Measurements from ENCODE around the gene DLL1. TPM values are rescaled to one million over a fixed set of nuclear protein-coding genes. Genes with fewer than 3 reads are reported as not detected.

The DLL1 gene
- total RNA-seq, 1 experiment from 2014 or later, result 2.8 TPM

DNA sequence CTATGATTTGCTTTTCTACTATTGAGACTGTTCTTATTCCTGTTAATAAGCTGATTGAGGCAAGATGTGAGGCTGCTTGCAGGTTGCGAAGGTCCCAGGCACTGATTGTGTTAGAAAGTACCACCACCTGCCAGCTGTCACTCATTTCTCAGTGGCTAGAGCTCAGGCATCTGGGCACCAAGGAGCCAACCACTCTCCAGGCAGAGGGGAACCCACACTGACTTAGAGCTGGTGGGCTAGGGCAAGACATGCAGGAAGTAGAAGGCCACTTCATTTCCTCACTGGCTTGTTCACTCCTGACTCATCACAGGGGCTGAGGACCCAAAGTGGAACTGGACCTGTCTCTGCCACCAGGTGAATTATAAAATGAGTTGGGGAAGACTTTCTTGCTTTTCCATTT, 7.8 kb upstream of the DLL1 start:
- no CpG with 5 or more reads among the region's 1 CpG for WGBS (ENCODE audit: extremely low coverage, insufficient read length, low lambda C conversion rate)
- H3K4me2 ChIP-seq (ENCODE audit: insufficient read depth, insufficient read length, low read length), result no peak overlapping the region
- no peak overlapping the region for H3K4me3 Mint-ChIP-seq

More for the DNA sequence above, 7.8 kb upstream of the DLL1 start:
- Histone ChIP-seq H3K79me2 (ENCODE audit: insufficient read depth, low read length) (no peaks in the 10 kb centered on the region), H4K20me1 (ENCODE audit: control insufficient read depth, insufficient read depth, insufficient read length) (no peaks in the 10 kb centered on the region), H3K9ac (ENCODE audit: extremely low read depth, insufficient read length, low read length) (no peak overlapping the region), H3T11ph (ENCODE audit: low read length) (no peak overlapping the region), H2BK12ac (ENCODE audit: insufficient read length, low read depth, low read length) (peak overlapping the region; percentile 60), H2BK15ac (ENCODE audit: low read depth, low read length) (no peak overlapping the region; the same call in 1 of the 2 replicates), H3K14ac (ENCODE audit: insufficient read depth, low read length) (no peak overlapping the region), H3K18ac (ENCODE audit: insufficient read length, low read depth, low read length) (no peak overlapping the region), H3K79me1 (ENCODE audit: insufficient read depth, low read depth, low read length, poor library complexity, severe bottlenecking) (no peaks in the 10 kb centered on the region), H3K56ac (ENCODE audit: insufficient read length, low read depth, low read length) (no peak overlapping the region), H3K4ac (ENCODE audit: low read depth, low read length) (no peak overlapping the region), H4K5ac (ENCODE audit: insufficient read length, low read depth, low read length) (no peak overlapping the region), H2BK20ac (ENCODE audit: low read depth, low read length, poor library complexity, severe bottlenecking) (no peak overlapping the region), H2BK5ac (ENCODE audit: insufficient read length, low read length) (no peak overlapping the region), H2AFZ (ENCODE audit: low read length) (no peak overlapping the region), H2BK120ac (ENCODE audit: low read depth, low read length, poor library complexity, severe bottlenecking) (no peak overlapping the region), H3K4me1 (ENCODE audit: insufficient read depth, low read length) (peaks cover 8% of the 10 kb centered on the region; the same call in 1 of the 2 replicates), H3K23ac (ENCODE audit: insufficient read length, low read depth, low read length) (no peak overlapping the region), H3K9me3 (ENCODE audit: control insufficient read depth, low read depth, low read length) (peaks cover 21% of the 10 kb centered on the region), H3K27me3 (ENCODE audit: insufficient read depth, low read length) (peaks cover 21% of the 10 kb centered on the region), H3K27ac (ENCODE audit: insufficient read length, low read depth, low read length) (no peak overlapping the region), H3K23me2 (ENCODE audit: insufficient read length, low read depth, low read length, poor library complexity, severe bottlenecking) (peaks cover 4% of the 10 kb centered on the region), H2AK5ac (ENCODE audit: insufficient read length, low read length) (no peak overlapping the region), H4K8ac (replicated peaks; ENCODE audit: insufficient read length, low read depth, low read length) (no peak overlapping the region), H4K91ac (ENCODE audit: insufficient read length, low read depth, low read length) (no peak overlapping the region)
- H3K4me1 Mint-ChIP-seq, result peaks cover 33 to 39% of the 10 kb centered on the region in 2 experiments
- H3K36me3 Mint-ChIP-seq (ENCODE audit: insufficient read depth in 1 of 3, low read depth in 3 of 3), result peaks cover 37 to 54% (median 40%) of the 10 kb centered on the region in 3 experiments
- DNase-seq, result no peak
- peaks cover 78% of the 10 kb centered on the region for H3K27me3 Mint-ChIP-seq (ENCODE audit: low read depth)
- H3K9me3 Mint-ChIP-seq, result peaks cover 47 to 51% of the 10 kb centered on the region in 2 experiments
- TF ChIP-seq, protein P1, sequence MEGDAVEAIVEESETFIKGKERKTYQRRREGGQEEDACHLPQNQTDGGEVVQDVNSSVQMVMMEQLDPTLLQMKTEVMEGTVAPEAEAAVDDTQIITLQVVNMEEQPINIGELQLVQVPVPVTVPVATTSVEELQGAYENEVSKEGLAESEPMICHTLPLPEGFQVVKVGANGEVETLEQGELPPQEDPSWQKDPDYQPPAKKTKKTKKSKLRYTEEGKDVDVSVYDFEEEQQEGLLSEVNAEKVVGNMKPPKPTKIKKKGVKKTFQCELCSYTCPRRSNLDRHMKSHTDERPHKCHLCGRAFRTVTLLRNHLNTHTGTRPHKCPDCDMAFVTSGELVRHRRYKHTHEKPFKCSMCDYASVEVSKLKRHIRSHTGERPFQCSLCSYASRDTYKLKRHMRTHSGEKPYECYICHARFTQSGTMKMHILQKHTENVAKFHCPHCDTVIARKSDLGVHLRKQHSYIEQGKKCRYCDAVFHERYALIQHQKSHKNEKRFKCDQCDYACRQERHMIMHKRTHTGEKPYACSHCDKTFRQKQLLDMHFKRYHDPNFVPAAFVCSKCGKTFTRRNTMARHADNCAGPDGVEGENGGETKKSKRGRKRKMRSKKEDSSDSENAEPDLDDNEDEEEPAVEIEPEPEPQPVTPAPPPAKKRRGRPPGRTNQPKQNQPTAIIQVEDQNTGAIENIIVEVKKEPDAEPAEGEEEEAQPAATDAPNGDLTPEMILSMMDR (conservative IDR thresholded peaks at IDR 0.05), result no peak
- H3K27ac Mint-ChIP-seq, result no peak overlapping the region
